Measurements from ENCODE around the gene LCE1D. TPM values are rescaled to one million over a fixed set of nuclear protein-coding genes. Genes with fewer than 3 reads are reported as not detected.

LCE1D gene
- total RNA-seq, 6 donors from 2014 or later = not detected

DNA sequence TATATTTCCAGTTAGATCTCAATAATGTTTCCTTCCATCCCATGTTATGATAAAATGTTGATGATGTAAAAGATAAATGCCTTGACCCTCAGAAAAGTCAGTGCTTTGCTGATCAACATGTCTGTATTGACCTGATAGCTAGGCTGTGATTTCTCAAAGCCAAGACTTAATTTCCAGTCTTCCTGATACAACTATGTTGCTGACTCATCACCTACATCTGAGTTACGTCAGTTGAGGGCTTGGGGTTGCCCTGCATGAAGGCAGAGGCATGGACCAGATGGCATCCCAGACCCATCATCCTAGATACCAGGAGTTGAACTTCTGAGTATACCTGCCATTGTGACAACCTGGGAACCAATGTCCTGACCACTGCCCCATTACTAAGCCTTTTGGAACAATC is 4.8 kb downstream of the LCE1D start:
- ATAC-seq (ENCODE audit: low FRiP score in 2 of 2) = no peak
- Histone ChIP-seq H3K4me1 (no peaks in the 10 kb centered on the region), H3K4me3 (no peak overlapping the region), H3K27ac (no peak overlapping the region), H3K27me3 (no peaks in the 10 kb centered on the region), H3K9me3 (no peaks in the 10 kb centered on the region), H3K36me3 (no peaks in the 10 kb centered on the region)
- TF ChIP-seq POLR2A (IDR thresholded peaks at IDR 0.05) (no peak), EP300 (IDR thresholded peaks at IDR 0.05) (no peak)
- 33 to 75% methylated on average over 1 of the region's 1 CpG for WGBS, 2 donors
- DNase-seq = no peak

GRCh38 chr1:152806576-152806975 is 10.1 kb downstream of the LCE1D start, which contains the start of gene LCE1C:
Gene LCE1C, minus strand, starts transcription at chr1:152806651. Its CDS starts 1,173 bp downstream, at chr1:152805478.
- ATAC-seq (ENCODE audit: low FRiP score in 2 of 2) (peak in 1 of 2 donors; percentile 15), DNase-seq (no peak)
- H3K27me3 ChIP-seq = no peaks in the 10 kb centered on the region
- H3K9me3 ChIP-seq = peaks cover 0 to 3% (median 0%) of the 10 kb centered on the region in 4 donors
- no peak within 1 kb of the TSS for H3K27ac ChIP-seq
- H3K4me3 ChIP-seq = no peak within 1 kb of the TSS
- H3K36me3 ChIP-seq = no peaks in the 10 kb centered on the region
- TF ChIP-seq, protein P1, sequence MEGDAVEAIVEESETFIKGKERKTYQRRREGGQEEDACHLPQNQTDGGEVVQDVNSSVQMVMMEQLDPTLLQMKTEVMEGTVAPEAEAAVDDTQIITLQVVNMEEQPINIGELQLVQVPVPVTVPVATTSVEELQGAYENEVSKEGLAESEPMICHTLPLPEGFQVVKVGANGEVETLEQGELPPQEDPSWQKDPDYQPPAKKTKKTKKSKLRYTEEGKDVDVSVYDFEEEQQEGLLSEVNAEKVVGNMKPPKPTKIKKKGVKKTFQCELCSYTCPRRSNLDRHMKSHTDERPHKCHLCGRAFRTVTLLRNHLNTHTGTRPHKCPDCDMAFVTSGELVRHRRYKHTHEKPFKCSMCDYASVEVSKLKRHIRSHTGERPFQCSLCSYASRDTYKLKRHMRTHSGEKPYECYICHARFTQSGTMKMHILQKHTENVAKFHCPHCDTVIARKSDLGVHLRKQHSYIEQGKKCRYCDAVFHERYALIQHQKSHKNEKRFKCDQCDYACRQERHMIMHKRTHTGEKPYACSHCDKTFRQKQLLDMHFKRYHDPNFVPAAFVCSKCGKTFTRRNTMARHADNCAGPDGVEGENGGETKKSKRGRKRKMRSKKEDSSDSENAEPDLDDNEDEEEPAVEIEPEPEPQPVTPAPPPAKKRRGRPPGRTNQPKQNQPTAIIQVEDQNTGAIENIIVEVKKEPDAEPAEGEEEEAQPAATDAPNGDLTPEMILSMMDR (IDR thresholded peaks at IDR 0.05) = no peak
- TF ChIP-seq EP300 (IDR thresholded peaks at IDR 0.05) (no peak), POLR2AphosphoS5 (IDR thresholded peaks at IDR 0.05) (no peak), POLR2A (IDR thresholded peaks at IDR 0.05) (no peak)
- H3K4me1 ChIP-seq = no peaks in the 10 kb centered on the region
- WGBS, 2 donors = 26 to 67% methylated on average over 3 of the region's 3 CpGs

GRCh38 chr1:152811050-152811449 is 14.5 kb downstream of the LCE1D start:
- Histone ChIP-seq H3K4me1 (no peaks in the 10 kb centered on the region), H3K9me3 (peaks cover 0 to 3% (median 0%) of the 10 kb centered on the region in 4 donors), H3K4me3 (no peak overlapping the region), H3K27me3 (no peaks in the 10 kb centered on the region), H3K36me3 (no peaks in the 10 kb centered on the region), H3K27ac (no peak overlapping the region)
- DNase-seq (no peak), ATAC-seq (ENCODE audit: low FRiP score in 2 of 2) (no peak)
- no peak for TF ChIP-seq EP300 (IDR thresholded peaks at IDR 0.05)
- no peak for TF ChIP-seq POLR2AphosphoS5 (IDR thresholded peaks at IDR 0.05)
- TF ChIP-seq POLR2A (IDR thresholded peaks at IDR 0.05) = no peak
- TF ChIP-seq, protein P1 (IDR thresholded peaks at IDR 0.05) = no peak
- 76 to 78% methylated on average over 2 of the region's 2 CpGs for WGBS, 2 donors

DNA sequence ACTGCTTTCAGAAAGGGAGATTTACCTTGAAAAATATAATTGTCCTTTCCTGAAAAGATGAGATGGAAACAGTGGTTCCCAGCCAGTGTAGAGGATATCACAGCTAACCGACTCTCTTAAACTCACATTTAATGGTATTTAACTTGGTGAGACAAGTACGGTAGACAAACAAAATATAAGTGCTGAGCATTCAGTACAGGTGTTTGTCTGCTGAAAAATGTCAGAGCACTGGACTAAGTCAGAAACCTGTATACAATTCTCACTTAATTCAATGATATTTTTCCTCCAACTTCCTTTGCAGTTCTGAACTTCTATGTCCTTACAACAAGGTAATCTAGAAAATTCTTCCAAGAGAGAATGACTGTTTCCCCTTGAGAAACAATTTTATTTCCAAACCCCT is 15.2 kb downstream of the LCE1D start, which contains the start of gene LCE1B:
LCE1B (plus strand) TSS at position 301 of the 400 bp plus-strand sequence. CDS start 476 bp downstream, outside the sequence.
- Histone ChIP-seq H3K4me1 (no peaks in the 10 kb centered on the region), H3K36me3 (no peaks in the 10 kb centered on the region), H3K4me3 (no peak within 1 kb of the TSS), H3K27ac (no peak within 1 kb of the TSS), H3K9me3 (peaks cover 0 to 3% (median 0%) of the 10 kb centered on the region in 4 donors), H3K27me3 (no peaks in the 10 kb centered on the region)
- WGBS, 2 donors = 82 to 83% methylated on average over 2 of the region's 2 CpGs
- no peak for TF ChIP-seq POLR2AphosphoS5 (IDR thresholded peaks at IDR 0.05)
- TF ChIP-seq, protein P1 (IDR thresholded peaks at IDR 0.05) = no peak
- no peak for TF ChIP-seq EP300 (IDR thresholded peaks at IDR 0.05)
- TF ChIP-seq POLR2A (IDR thresholded peaks at IDR 0.05) = no peak
- ATAC-seq (ENCODE audit: low FRiP score in 2 of 2) (no peak), DNase-seq (no peak)

- Histone ChIP-seq H3K9me3 (no peaks in the 10 kb centered on the region), H3K27ac (no peak overlapping the region), H3K4me1 (no peaks in the 10 kb centered on the region), H3K27me3 (no peaks in the 10 kb centered on the region), H3K4me3 (no peak overlapping the region), H3K36me3 (no peaks in the 10 kb centered on the region)
- DNase-seq = no peak
- WGBS, 2 donors = 82 to 86% methylated on average over 6 of the region's 6 CpGs
- TF ChIP-seq EP300 (IDR thresholded peaks at IDR 0.05) (no peak), POLR2AphosphoS5 (IDR thresholded peaks at IDR 0.05) (no peak), POLR2A (IDR thresholded peaks at IDR 0.05) (no peak)
- TF ChIP-seq, protein P1 (IDR thresholded peaks at IDR 0.05) = no peak
- no peak for ATAC-seq (ENCODE audit: low FRiP score in 2 of 2)
Observed at GRCh38 chr1:152817309-152817708, 20.8 kb downstream of the LCE1D start.
